Fibroblast of villous mesenchyme (primary cell): ENCODE measurements around the gene SEC63. TPM values are rescaled to one million over a fixed set of nuclear protein-coding genes. Genes with fewer than 3 reads are reported as not detected.
"Not testable (repeated sequence)": the region's sequence is repeated elsewhere in the genome, so short reads cannot be mapped to it uniquely, and the experiment has no call there.

Experiments used
- DNase-seq: peaks from one replicate; pipeline ENCODE4 v3.0.0-alpha.2; 2010; ENCODE audit warnings: low read depth
- H3K4me3 ChIP-seq: 2 replicates; pipeline ENCODE4 v1.5.1; 2011; ENCODE audit warnings: low read depth, mild to moderate bottlenecking, low read length
- total RNA-seq: library from RNA; depleted of rRNA; stranded (reverse); fragments of >200 nt; gene quantifications from 2 replicates; pipeline ENCODE4 v1.2.3, GENCODE V29; 2012
- TF ChIP-seq, protein P1 (sequence below): IDR thresholded peaks from 2 replicates; pipeline ENCODE4 v1.5.1; 2012; ENCODE audit warnings: low read depth, mild to moderate bottlenecking, low read length; ENCODE audit not compliant: insufficient read depth

SEC63 gene
- total RNA-seq, 1 donor: 28.5 TPM

DNA sequence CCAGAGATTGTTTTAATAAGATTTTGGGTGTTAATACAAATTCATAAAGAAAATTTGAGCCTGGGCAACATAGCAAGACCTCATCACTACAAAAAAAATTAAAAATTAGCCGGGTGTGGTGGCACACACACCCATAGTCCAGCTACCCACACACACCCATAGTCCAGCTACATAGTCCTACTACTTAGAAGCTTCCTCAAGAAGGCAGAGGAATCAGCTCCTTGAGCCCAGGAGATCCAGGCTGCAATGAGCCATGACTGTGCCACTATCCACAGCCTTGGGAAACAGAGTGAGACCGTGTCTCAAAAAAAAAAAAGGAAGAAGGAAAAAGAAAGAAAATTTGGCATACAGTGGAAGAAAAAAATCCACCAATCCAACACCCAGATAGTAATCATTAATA is 16.8 kb downstream of the SEC63 start:
- TF ChIP-seq, protein P1, sequence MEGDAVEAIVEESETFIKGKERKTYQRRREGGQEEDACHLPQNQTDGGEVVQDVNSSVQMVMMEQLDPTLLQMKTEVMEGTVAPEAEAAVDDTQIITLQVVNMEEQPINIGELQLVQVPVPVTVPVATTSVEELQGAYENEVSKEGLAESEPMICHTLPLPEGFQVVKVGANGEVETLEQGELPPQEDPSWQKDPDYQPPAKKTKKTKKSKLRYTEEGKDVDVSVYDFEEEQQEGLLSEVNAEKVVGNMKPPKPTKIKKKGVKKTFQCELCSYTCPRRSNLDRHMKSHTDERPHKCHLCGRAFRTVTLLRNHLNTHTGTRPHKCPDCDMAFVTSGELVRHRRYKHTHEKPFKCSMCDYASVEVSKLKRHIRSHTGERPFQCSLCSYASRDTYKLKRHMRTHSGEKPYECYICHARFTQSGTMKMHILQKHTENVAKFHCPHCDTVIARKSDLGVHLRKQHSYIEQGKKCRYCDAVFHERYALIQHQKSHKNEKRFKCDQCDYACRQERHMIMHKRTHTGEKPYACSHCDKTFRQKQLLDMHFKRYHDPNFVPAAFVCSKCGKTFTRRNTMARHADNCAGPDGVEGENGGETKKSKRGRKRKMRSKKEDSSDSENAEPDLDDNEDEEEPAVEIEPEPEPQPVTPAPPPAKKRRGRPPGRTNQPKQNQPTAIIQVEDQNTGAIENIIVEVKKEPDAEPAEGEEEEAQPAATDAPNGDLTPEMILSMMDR: no peak
- DNase-seq: no peak

DNA sequence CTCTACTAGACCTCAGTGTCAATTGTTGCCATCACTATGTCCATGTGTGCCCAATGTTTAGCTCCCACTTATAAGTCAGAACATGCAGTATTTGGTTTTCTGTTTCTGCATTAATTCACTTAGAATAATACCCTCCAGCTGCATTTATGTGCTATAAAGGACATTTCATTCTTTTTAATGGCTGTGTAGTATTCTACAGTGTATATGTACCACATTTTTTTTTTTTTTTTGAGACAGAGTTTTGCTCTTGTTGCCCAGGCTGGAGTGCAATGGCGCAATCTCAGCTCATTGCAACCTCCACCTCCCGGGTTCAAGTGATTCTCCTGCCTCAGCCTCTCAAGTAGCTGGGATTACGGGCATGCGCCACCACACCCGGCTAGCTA is 21.1 kb downstream of the SEC63 start:
- not testable (repeated sequence) for H3K4me3 ChIP-seq, DNase-seq

More for the DNA sequence above, 16.8 kb downstream of the SEC63 start:
- H3K4me3 ChIP-seq: no peak overlapping the region

DNA sequence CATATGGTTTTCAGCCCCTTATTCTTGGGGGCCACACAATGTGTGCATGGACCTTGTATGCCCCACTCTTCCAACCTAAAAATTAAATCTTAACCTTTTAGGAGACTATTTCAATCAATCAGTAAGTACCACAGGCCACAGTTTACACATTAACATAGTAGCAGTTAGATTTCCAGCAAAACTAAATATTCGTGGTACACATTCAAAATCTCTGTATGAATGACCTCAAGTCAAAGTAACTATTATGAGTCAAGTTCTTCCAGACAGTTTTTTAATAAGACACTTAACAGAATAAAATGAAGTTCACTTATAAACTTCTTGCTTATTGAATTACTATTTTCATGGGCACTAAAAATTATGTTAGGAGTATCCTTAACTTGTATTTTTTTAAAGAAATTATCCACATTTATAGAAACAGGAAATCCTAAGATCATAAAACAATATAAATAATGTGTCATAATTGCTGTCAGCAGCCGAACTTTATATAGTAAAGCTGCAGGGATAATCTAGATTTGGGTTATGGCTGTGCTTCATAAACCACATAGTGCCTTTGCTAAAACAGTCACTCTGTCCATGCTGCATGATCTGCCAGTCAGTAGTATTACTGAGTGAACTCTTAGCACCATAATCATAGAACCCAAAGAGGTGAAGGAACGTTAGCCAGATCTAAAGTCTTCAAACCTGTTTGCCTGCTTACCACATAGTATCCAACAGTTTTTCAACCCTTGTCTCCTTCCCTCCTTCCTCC is 21.7 kb downstream of the SEC63 start:
- no peak overlapping the region for H3K4me3 ChIP-seq
- TF ChIP-seq, protein P1: no peak
- DNase-seq: no peak

DNA sequence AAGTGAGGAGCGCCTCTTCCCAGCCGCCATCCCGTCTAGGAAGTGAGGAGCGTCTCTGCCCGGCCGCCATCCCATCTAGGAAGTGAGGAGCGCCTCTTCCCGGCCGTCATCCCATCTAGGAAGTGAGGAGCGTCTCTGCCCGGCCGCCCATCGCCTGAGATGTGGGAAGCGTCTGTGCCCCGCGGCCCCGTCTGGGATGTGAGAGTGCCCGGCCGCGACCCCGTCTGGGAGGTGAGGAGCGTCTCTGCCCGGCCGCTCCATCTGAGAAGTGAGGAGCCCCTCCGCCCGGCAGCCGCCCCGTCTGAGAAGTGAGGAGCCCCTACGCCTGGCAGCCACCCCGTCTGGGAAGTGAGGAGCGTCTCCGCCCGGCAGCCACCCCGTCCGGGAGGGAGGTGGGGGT is 23.8 kb downstream of the SEC63 start:
- H3K4me3 ChIP-seq, DNase-seq: not testable (repeated sequence)

DNA sequence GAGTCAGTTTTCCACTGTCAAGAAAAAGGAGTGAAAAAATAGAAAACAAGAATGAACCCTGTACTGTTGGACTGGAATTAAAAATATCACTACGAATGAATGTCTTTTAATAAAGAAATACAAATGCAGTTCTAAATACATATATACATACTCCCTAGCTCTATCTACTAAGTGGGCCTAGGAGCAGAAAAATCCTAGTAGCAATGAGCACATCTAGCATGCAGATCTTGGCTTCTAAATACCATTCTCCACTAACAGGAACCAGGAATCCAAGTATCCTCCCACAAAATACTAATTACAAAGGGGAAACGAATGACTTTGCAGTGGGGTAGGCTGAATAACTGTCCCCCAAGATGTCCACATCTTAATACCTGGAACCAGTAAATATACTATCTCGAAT is 25.4 kb downstream of the SEC63 start:
- H3K4me3 ChIP-seq: no peak overlapping the region
- no peak for DNase-seq
- TF ChIP-seq, protein P1: no peak

DNA sequence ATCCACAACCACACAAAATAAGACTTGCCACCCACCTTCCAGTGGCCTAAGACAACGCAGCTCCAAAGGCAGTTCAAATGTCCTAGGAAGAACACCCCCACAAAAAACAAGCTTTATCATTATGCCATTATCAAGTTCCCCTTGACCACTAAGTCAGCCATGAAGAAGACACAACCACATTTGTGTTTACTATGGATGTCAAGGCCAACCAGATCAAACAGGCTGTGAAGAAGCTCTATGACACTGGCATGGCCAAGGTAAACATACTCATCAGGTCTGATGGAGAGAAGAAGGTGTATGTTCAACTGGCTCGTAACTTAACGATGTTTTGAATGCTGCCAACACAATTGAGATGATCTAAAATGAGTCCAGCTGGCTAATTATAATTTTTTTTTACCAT is 26.1 kb downstream of the SEC63 start:
- no peak for DNase-seq
- TF ChIP-seq, protein P1: no peak
- no peak overlapping the region for H3K4me3 ChIP-seq

DNA sequence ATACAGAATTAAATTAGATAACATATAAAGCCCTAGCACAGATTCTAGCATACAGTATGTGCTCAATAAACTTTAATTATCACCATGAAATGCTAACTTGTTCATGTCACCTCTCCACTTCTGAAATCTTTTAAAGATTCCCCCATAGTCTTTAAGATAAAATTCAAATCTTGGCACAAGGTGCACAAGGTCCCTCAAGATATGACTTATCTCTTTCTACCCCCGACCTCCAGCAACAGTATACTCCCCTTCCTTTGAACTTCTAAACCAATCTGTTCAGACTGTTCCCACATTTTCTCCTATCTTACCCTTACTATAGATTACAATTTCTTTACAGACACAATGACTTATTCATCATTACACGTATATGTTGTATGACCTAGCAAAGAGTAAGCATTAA is 29.0 kb downstream of the SEC63 start:
- TF ChIP-seq, protein P1: no peak
- H3K4me3 ChIP-seq: no peak overlapping the region
- no peak for DNase-seq

DNA sequence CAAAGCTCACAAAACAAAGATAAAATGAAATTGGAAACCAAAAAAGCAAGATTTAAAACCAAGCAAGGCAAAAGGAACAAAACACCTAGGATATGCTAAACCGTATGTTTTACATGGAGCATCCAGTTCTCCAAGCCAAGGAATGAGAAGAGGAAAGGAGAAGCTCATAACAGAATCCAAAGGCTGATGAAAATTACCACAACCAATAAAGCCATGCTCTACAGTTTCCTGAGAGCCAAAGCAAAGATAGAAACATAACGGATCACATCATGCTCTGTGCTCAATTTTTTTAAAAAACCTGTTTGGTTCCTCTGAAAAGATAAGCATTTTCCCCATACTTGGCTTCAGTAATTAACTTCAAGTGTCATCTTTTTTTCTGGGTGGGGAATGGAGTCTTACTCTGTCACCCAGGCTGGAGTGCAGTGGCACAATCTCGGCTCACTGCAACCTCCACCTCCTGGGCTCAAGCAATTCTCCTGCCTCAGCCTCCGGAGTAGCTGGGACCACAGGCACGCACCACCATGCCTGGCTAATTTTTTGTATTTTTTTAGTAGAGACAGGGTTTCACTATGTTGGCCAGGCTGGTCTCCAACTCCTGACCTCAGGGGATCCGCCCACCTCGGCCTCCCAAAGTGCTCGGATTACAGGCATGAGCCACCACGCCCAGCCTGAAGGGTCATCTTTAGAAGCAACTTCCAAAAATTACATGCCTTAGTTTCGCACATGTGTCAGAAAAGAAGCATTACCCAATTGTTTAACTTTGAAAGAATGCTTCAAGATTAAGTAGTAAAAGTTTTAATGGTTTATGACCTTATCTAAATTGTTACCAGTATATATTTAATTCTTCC is 31.1 kb downstream of the SEC63 start:
- H3K4me3 ChIP-seq: not testable (repeated sequence)
- DNase-seq: peak; percentile 56
